HL-60 (cell line): ENCODE data around the gene MUTYH.

Source experiments
- POLR2AphosphoS5 ChIP-seq: IDR thresholded peaks from 2 replicates; pipeline ENCODE4 v1.6.1; 2012; ENCODE audit warnings: low read depth
- TF ChIP-seq, protein P1 (sequence below): IDR thresholded peaks from one replicate; pipeline ENCODE4 v1.5.1; 2011; ENCODE audit warnings: low read length, control low read depth, inconsistent platforms; ENCODE audit not compliant: insufficient read depth

DNA sequence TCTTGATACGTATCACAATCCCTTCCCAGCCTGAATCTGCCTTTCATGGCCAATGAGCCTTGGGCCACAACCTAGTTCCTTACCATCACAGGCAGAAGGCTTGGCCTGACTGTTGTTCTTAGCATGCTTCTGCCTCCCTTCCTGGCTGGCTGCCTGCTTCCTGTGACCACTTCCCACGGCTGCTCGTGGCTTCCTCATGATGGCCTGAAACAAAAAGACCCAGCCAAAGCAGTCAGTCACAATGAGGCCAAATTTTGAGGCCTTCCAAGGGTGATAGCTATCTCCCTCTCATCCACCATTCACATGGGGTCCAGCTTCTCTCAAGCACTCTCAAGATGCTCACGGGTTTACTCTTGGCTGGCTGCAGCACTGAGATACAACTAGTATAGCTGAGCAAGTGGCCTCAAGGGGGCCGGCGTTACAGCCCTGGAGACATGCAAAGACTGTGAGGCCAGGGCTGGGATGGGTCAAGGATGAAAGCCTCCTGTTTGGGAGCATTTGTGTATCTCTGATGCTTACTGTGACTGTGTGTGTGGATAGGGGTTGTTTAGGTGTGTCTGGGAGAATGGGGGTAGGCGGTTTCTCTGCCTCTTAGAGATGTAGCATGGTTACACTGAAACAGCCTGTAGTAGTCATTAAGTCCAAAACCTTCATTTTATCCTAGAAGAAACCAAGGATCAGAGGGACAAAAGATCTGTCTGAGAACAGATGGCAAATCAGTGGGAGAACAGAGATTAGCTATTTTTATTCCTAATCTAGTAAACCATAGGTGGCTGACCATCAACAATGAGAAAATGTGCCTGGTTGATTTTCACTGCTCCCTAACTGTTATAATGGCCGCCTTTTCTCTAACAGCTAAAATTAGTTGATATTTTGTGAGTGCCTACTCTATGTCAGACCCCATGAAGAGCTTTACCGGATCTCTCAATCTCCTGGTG lies 5.7 kb downstream of the MUTYH start:
- TF ChIP-seq POLR2AphosphoS5 = no peak
- TF ChIP-seq, protein P1, sequence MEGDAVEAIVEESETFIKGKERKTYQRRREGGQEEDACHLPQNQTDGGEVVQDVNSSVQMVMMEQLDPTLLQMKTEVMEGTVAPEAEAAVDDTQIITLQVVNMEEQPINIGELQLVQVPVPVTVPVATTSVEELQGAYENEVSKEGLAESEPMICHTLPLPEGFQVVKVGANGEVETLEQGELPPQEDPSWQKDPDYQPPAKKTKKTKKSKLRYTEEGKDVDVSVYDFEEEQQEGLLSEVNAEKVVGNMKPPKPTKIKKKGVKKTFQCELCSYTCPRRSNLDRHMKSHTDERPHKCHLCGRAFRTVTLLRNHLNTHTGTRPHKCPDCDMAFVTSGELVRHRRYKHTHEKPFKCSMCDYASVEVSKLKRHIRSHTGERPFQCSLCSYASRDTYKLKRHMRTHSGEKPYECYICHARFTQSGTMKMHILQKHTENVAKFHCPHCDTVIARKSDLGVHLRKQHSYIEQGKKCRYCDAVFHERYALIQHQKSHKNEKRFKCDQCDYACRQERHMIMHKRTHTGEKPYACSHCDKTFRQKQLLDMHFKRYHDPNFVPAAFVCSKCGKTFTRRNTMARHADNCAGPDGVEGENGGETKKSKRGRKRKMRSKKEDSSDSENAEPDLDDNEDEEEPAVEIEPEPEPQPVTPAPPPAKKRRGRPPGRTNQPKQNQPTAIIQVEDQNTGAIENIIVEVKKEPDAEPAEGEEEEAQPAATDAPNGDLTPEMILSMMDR = no peak
